MM.1S (cell line): ENCODE measurements around the gene NTSR1.

ENCODE experiments used
- EZH2 ChIP-seq: fragments of 300-600 bp; sonication (generic); optimal IDR thresholded peaks from 2 replicates; pipeline ENCODE3; 2017; ENCODE audit warnings: low read depth, mild to moderate bottlenecking, antibody characterized with exemption, low read length, mixed read lengths
- TF ChIP-seq, protein P1 (sequence below): fragments of 300-600 bp; sonication (generic); IDR thresholded peaks from 2 replicates; pipeline ENCODE4 v1.5.1; 2016; ENCODE audit warnings: antibody characterized with exemption, low read length, mixed read lengths

GRCh38 chr20:62701161-62702012, 7.2 kb upstream of the NTSR1 start:
- TF ChIP-seq, protein P1, sequence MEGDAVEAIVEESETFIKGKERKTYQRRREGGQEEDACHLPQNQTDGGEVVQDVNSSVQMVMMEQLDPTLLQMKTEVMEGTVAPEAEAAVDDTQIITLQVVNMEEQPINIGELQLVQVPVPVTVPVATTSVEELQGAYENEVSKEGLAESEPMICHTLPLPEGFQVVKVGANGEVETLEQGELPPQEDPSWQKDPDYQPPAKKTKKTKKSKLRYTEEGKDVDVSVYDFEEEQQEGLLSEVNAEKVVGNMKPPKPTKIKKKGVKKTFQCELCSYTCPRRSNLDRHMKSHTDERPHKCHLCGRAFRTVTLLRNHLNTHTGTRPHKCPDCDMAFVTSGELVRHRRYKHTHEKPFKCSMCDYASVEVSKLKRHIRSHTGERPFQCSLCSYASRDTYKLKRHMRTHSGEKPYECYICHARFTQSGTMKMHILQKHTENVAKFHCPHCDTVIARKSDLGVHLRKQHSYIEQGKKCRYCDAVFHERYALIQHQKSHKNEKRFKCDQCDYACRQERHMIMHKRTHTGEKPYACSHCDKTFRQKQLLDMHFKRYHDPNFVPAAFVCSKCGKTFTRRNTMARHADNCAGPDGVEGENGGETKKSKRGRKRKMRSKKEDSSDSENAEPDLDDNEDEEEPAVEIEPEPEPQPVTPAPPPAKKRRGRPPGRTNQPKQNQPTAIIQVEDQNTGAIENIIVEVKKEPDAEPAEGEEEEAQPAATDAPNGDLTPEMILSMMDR = no peak
- TF ChIP-seq EZH2 = no peak
